Right atrium auricular region (tissue), 2 donors: ENCODE data around the gene VAPA. TPM values are rescaled to one million over a fixed set of nuclear protein-coding genes. Genes with fewer than 3 reads are reported as not detected.
A peak's percentile ranks its signal among the peaks of the same experiment; 100 is the strongest.

Experiments
- DNase-seq: peaks from one replicate; pipeline ENCODE4 v3.0.0-alpha.2; 2019; ENCODE audit warnings: low spot score
- H3K27ac ChIP-seq, 2 donors: fragments of 200-600 bp; sonication (generic); 1 replicate in 1 of 2; 2 replicates in 1 of 2; pipeline ENCODE4 v1.5.1; 2016 to 2019
- H3K27me3 ChIP-seq, 2 donors: fragments of 200-600 bp; sonication (generic); one replicate each; pipeline versions ENCODE4 v1.5.1 to v1.6.0; 2017 to 2019
- H3K36me3 ChIP-seq: fragments of 200-600 bp; sonication (generic); one replicate; pipeline ENCODE4 v1.5.1; 2016
- H3K4me1 ChIP-seq, 2 donors: fragments of 200-600 bp; sonication (generic); one replicate each; pipeline versions ENCODE4 v1.5.1 to v1.6.0; 2017 to 2019
- H3K4me3 ChIP-seq, 2 donors: fragments of 200-600 bp; sonication (generic); 1 replicate in 1 of 2; 2 replicates in 1 of 2; pipeline ENCODE4 v1.5.1; 2017 to 2019; ENCODE audit warnings: mild to moderate bottlenecking in 1 of 2, moderate library complexity in 1 of 2
- H3K9me3 ChIP-seq, 2 donors: fragments of 200-600 bp; sonication (generic); one replicate each; pipeline ENCODE4 v1.5.1; 2019
- total RNA-seq, 2 donors: library from RNA; depleted of rRNA; stranded (reverse); fragments of >200 nt; gene quantifications; one replicate each; pipeline ENCODE4 v1.1.0, GENCODE V29; 2016
- TF ChIP-seq, protein P1 (sequence below), 2 donors: fragments of 200-600 bp; sonication (generic); IDR thresholded peaks; one replicate each; pipeline ENCODE4 v1.5.1; 2019; ENCODE audit warnings: antibody characterized with exemption in 2 of 2

The VAPA gene
- total RNA-seq, 2 donors from 2014 or later: 213 to 227 TPM

DNA sequence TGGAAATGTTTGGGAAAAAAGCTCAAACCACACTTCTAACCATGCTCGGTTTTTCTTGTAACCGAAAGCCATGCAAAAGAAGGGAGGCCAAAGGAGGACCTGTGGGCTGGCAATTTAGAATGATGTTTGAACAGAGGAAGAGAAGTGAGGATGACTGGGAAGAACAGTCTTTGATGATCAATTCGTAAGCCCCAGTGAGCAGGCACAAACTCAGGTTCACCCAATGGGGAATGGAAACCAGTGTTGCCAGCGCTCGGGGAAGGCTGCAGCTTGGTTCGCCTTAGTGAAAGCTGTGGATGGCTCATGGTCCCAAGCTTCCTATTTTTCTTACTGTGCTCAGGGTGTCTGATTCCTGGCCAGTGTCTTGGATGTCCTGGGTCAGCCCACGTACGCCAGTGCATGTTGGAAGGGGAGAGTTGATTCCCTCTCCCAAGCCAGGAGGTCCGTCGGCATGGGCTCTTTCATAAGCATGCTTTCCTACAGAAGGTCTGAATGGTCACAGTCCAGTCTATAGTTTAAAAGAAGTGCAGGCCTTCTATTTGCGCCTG lies 79.2 kb downstream of the VAPA start:
- peak overlapping the region in 1 of 2 donors; percentile 39 for H3K27ac ChIP-seq
- no peaks in the 10 kb centered on the region for H3K9me3 ChIP-seq
- H3K4me3 ChIP-seq: no peak overlapping the region
- H3K4me1 ChIP-seq: peaks cover 0 to 13% of the 10 kb centered on the region in 2 donors
- H3K27me3 ChIP-seq: no peaks in the 10 kb centered on the region
- no peak for DNase-seq
- no peaks in the 10 kb centered on the region for H3K36me3 ChIP-seq
- TF ChIP-seq, protein P1, sequence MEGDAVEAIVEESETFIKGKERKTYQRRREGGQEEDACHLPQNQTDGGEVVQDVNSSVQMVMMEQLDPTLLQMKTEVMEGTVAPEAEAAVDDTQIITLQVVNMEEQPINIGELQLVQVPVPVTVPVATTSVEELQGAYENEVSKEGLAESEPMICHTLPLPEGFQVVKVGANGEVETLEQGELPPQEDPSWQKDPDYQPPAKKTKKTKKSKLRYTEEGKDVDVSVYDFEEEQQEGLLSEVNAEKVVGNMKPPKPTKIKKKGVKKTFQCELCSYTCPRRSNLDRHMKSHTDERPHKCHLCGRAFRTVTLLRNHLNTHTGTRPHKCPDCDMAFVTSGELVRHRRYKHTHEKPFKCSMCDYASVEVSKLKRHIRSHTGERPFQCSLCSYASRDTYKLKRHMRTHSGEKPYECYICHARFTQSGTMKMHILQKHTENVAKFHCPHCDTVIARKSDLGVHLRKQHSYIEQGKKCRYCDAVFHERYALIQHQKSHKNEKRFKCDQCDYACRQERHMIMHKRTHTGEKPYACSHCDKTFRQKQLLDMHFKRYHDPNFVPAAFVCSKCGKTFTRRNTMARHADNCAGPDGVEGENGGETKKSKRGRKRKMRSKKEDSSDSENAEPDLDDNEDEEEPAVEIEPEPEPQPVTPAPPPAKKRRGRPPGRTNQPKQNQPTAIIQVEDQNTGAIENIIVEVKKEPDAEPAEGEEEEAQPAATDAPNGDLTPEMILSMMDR (IDR thresholded peaks at IDR 0.05): no peak

- H3K36me3 ChIP-seq: no peaks in the 10 kb centered on the region
- peaks cover 0 to 4% of the 10 kb centered on the region in 2 donors for H3K9me3 ChIP-seq
- no peaks in the 10 kb centered on the region for H3K27me3 ChIP-seq
- H3K4me1 ChIP-seq: peaks cover 0 to 10% of the 10 kb centered on the region in 2 donors
- TF ChIP-seq, protein P1 (IDR thresholded peaks at IDR 0.05): no peak
- no peak for DNase-seq
- peak overlapping the region in 1 of 2 donors; percentile 39 for H3K27ac ChIP-seq
- H3K4me3 ChIP-seq: no peak overlapping the region
Measured at GRCh38 chr18:9993521-9994025, 79.8 kb downstream of the VAPA start.

- H3K4me1 ChIP-seq: peaks cover 0 to 10% of the 10 kb centered on the region in 2 donors
- H3K9me3 ChIP-seq: peaks cover 0 to 9% of the 10 kb centered on the region in 2 donors
- no peak overlapping the region for H3K27ac ChIP-seq
- no peaks in the 10 kb centered on the region for H3K36me3 ChIP-seq
- H3K27me3 ChIP-seq: no peaks in the 10 kb centered on the region
- no peak overlapping the region for H3K4me3 ChIP-seq
- DNase-seq: no peak
- TF ChIP-seq, protein P1 (IDR thresholded peaks at IDR 0.05): no peak
Measured at GRCh38 chr18:9994026-9994570, 80.3 kb downstream of the VAPA start.

DNA sequence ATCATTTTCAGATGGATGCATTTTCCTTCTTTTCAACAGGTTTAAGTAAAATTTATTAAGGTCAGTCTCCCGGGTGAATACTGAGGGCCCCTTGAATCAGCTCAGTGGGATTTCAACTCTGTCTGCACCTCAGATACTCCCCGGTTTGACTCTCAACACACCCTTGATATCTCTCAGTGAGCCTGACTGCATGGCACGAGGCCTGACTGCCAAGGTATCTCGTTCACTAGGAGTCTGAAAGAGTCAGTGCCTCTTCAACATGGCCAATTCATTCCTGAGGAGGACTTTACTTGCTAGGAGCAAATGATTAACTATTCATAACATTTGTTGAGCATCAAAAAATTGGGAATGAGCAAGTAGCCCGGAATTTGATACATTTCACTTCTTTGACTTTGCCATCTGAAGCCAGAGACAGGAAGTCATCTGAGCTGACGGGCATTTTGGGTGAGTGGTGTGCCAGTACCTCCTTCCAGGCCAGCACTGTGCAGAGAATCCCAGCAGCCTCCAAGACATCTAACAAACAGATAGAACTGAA lies 81.0 kb downstream of the VAPA start:
- Histone ChIP-seq H3K36me3 (no peaks in the 10 kb centered on the region), H3K4me1 (peaks cover 0 to 9% of the 10 kb centered on the region in 2 donors), H3K9me3 (peaks cover 0 to 16% of the 10 kb centered on the region in 2 donors), H3K27me3 (no peaks in the 10 kb centered on the region), H3K4me3 (no peak overlapping the region), H3K27ac (no peak overlapping the region)
- TF ChIP-seq, protein P1 (IDR thresholded peaks at IDR 0.05): no peak
- DNase-seq: no peak

DNA sequence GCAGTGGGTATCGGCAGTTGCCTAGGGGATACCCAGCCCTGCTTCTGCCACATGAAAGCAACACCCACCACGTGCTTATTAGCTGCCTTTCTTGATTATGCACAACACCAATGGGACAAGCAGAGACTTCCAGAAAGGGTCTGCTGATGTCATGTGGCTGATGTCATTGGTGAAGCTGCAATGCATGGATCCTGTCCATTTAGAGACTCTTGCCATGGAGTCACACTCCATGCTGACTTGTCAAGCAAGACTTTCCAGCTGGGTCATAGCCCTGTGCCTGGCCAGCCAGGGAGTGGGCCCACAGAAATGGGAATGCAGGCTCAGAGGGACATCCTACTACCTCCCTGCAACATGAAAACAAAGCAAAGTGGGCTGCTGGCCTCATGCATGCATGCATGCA lies 81.8 kb downstream of the VAPA start:
- H3K4me1 ChIP-seq: peaks cover 0 to 7% of the 10 kb centered on the region in 2 donors
- no peak overlapping the region for H3K27ac ChIP-seq
- TF ChIP-seq, protein P1 (IDR thresholded peaks at IDR 0.05): no peak
- H3K27me3 ChIP-seq: no peaks in the 10 kb centered on the region
- H3K9me3 ChIP-seq: peaks cover 0 to 18% of the 10 kb centered on the region in 2 donors
- H3K36me3 ChIP-seq: no peaks in the 10 kb centered on the region
- no peak for DNase-seq
- no peak overlapping the region for H3K4me3 ChIP-seq
